ENCODE measurements around the gene SMC1A. TPM values are rescaled to one million over a fixed set of nuclear protein-coding genes. Genes with fewer than 3 reads are reported as not detected.

Gene SMC1A
- total RNA-seq, 4 donors from 2014 or later: 22.4 to 64.3 (median 27.4) TPM

DNA sequence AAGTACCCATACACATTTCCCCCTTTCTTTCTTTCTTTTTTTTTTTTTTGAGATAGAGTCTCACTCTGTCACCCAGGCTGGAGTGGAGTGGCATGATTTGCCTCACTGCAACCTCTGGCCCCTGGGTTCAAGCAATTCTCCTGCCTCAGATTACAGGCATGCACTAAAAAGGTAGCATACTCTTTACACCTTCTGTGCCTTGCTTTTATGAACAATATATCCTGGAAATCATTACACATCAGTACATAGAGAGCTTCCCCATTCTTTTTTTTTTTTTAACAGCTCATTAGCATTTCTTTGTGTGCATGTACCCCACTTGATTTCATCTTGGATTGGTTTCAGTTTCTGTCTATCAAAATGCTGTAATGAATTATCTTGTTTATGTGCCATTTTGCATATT is 30.4 kb upstream of the SMC1A start:
- Histone ChIP-seq H3K27me3 (peaks cover 0 to 33% of the 10 kb centered on the region in 2 donors), H3K4me1 (no peaks in the 10 kb centered on the region), H3K36me3 (no peaks in the 10 kb centered on the region), H3K9me3 (no peaks in the 10 kb centered on the region), H3K4me3 (no peak overlapping the region), H3K27ac (no peak overlapping the region)
- no peak for TF ChIP-seq POLR2A (IDR thresholded peaks at IDR 0.05)
- TF ChIP-seq, protein P1, sequence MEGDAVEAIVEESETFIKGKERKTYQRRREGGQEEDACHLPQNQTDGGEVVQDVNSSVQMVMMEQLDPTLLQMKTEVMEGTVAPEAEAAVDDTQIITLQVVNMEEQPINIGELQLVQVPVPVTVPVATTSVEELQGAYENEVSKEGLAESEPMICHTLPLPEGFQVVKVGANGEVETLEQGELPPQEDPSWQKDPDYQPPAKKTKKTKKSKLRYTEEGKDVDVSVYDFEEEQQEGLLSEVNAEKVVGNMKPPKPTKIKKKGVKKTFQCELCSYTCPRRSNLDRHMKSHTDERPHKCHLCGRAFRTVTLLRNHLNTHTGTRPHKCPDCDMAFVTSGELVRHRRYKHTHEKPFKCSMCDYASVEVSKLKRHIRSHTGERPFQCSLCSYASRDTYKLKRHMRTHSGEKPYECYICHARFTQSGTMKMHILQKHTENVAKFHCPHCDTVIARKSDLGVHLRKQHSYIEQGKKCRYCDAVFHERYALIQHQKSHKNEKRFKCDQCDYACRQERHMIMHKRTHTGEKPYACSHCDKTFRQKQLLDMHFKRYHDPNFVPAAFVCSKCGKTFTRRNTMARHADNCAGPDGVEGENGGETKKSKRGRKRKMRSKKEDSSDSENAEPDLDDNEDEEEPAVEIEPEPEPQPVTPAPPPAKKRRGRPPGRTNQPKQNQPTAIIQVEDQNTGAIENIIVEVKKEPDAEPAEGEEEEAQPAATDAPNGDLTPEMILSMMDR (IDR thresholded peaks at IDR 0.05): no peak
- TF ChIP-seq EP300 (IDR thresholded peaks at IDR 0.05): no peak
- DNase-seq (ENCODE audit: low spot score in 2 of 2): no peak

DNA sequence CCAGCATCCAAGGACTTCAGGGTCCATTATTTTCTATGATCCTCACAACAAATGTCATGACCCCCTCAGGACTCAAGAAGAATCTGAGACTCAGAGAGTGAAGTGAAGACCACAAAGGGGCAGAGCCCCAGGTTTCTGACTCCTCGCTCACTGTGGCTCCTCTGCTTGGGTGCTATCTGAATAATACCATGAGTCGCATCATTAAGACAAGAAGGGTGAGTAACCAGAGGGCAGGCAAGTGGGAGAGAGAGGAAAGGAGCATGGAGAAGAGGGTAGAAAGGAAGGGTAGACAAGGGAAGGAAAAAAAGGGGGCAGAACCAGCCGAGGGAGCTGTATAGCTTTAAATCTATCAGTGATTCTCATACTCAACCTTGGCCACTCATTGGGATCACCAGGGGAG is 27.2 kb upstream of the SMC1A start:
- H3K27ac ChIP-seq: no peak overlapping the region
- no peaks in the 10 kb centered on the region for H3K4me1 ChIP-seq
- 83 to 84% methylated on average over 2 to 3 of the region's 3 CpGs for WGBS, 2 donors
- H3K36me3 ChIP-seq: no peaks in the 10 kb centered on the region
- TF ChIP-seq POLR2A (IDR thresholded peaks at IDR 0.05) (no peak), EP300 (IDR thresholded peaks at IDR 0.05) (no peak)
- TF ChIP-seq, protein P1 (IDR thresholded peaks at IDR 0.05): no peak
- H3K4me3 ChIP-seq: no peak overlapping the region
- H3K9me3 ChIP-seq: no peaks in the 10 kb centered on the region
- no peak for DNase-seq (ENCODE audit: low spot score in 2 of 2)
- peaks cover 0 to 32% of the 10 kb centered on the region in 2 donors for H3K27me3 ChIP-seq

DNA sequence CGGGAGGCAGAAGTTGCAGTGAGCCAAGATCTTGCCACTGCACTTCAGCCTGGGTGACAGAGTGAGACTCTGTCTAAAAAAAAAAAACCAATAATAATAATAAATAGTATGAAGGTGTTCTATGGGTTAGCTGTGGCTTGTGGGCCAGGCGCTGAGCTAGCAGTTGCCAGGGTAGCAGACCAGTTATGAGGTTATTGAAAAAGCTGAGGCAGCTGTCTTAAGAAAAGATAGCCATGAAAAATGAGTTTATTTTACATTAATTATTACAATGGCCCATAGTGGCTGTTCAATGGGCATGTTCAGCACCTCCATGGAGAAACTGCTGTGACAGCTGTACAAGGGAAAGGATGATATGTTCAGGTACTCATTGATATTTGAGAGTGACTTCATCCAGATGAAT is 25.0 kb upstream of the SMC1A start:
- H3K36me3 ChIP-seq: no peaks in the 10 kb centered on the region
- no peak overlapping the region for H3K4me3 ChIP-seq
- H3K4me1 ChIP-seq: no peaks in the 10 kb centered on the region
- WGBS, 2 donors: 86 to 100% methylated on average over 2 of the region's 2 CpGs
- no peaks in the 10 kb centered on the region for H3K9me3 ChIP-seq
- H3K27me3 ChIP-seq: peaks cover 0 to 33% of the 10 kb centered on the region in 2 donors
- no peak for DNase-seq (ENCODE audit: low spot score in 2 of 2)
- no peak overlapping the region for H3K27ac ChIP-seq
- no peak for TF ChIP-seq POLR2A (IDR thresholded peaks at IDR 0.05)
- TF ChIP-seq EP300 (IDR thresholded peaks at IDR 0.05): no peak
- TF ChIP-seq, protein P1 (IDR thresholded peaks at IDR 0.05): no peak

DNA sequence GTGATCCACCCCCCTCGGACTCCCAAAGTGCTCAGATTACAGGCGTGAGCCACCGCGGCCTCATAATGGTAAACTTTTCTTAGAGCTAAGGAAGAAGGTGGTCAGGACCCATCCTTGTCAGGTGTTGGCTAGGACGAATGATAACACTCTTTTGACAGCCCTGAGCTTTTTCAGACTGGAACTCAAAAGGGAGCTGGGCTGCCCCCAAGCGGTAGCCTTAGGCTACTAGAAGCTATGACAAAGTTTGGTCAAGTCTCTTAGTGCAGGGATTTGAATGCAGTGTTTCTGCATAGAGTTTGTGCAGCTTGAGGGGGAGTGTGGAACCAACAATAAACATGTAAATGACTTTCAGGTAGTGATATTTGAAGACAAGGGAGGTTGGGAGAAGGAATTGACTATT is 23.5 kb upstream of the SMC1A start:
- no peaks in the 10 kb centered on the region for H3K36me3 ChIP-seq
- peaks cover 0 to 4% (median 0%) of the 10 kb centered on the region in 4 donors for H3K4me1 ChIP-seq
- DNase-seq (ENCODE audit: low spot score in 2 of 2): no peak
- H3K27ac ChIP-seq: no peak overlapping the region
- TF ChIP-seq EP300 (IDR thresholded peaks at IDR 0.05): no peak
- TF ChIP-seq POLR2A (IDR thresholded peaks at IDR 0.05): no peak
- TF ChIP-seq, protein P1 (IDR thresholded peaks at IDR 0.05): peak; percentile 16 to 34 (median 24)
- H3K27me3 ChIP-seq: peaks cover 0 to 47% of the 10 kb centered on the region in 2 donors
- H3K4me3 ChIP-seq: no peak overlapping the region
- WGBS, 2 donors: 18 to 19% methylated on average over 5 to 6 of the region's 6 CpGs
- no peaks in the 10 kb centered on the region for H3K9me3 ChIP-seq

DNA sequence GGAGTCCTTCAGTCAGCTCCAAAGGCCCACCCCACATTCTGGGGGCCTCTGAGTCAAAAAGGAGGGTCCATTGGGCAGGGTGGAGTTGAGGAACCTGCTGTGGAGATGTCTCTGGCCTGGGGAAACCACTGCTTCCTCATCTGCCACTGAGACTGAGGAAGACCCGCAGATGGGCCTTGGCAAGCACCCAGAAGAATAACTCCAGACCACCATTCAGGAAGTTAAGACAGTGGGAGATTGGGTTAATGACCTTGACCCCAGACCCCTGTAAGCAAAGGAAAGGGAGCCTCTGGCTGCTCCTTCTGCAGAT is 19.8 kb upstream of the SMC1A start:
- H3K27ac ChIP-seq: no peak overlapping the region
- peaks cover 0 to 62% of the 10 kb centered on the region in 2 donors for H3K27me3 ChIP-seq

More for the DNA sequence above, 19.8 kb upstream of the SMC1A start:
- Histone ChIP-seq H3K4me3 (no peak overlapping the region), H3K4me1 (peaks cover 0 to 15% (median 0%) of the 10 kb centered on the region in 4 donors), H3K9me3 (no peaks in the 10 kb centered on the region), H3K36me3 (no peaks in the 10 kb centered on the region)
- no peak for TF ChIP-seq EP300 (IDR thresholded peaks at IDR 0.05)
- no peak for TF ChIP-seq POLR2A (IDR thresholded peaks at IDR 0.05)
- TF ChIP-seq, protein P1 (IDR thresholded peaks at IDR 0.05): no peak
- DNase-seq (ENCODE audit: low spot score in 2 of 2): no peak
- 64% methylated on average over 1 of the region's 1 CpG; no CpG with 5 or more reads in 1 of the 2 donors for WGBS, 2 donors
